Stimulated activated memory B cell treated with anti-CD40 and anti-IgM and Interleukin-4, amounts not matched to agents 10 μg/mL and 1 μg/mL and 100 μg/mL, for 72 hours (primary cell): ENCODE results near the gene FOXC2.
"Not testable (repeated sequence)": the region's sequence is repeated elsewhere in the genome, so short reads cannot be mapped to it uniquely, and the experiment has no call there.

Source experiments
- ATAC-seq: fragments of 150-1000 bp; cut with Tn5 transposase; 2 replicates; pipeline ENCODE4 v1.10.0; 2021
- H3K27ac Mint-ChIP-seq: one replicate; pipeline ENCODE4 v1.8.0; 2022; ENCODE audit warnings: mild to moderate bottlenecking, mixed read lengths
- H3K27me3 Mint-ChIP-seq: one replicate; pipeline ENCODE4 v1.8.0; 2022; ENCODE audit warnings: mixed read lengths
- H3K36me3 Mint-ChIP-seq: one replicate; pipeline ENCODE4 v1.8.0; 2022; ENCODE audit warnings: mixed read lengths
- H3K4me1 Mint-ChIP-seq: one replicate; pipeline ENCODE4 v1.8.0; 2022; ENCODE audit warnings: mixed read lengths
- H3K4me3 Mint-ChIP-seq: one replicate; pipeline ENCODE4 v1.8.0; 2022; ENCODE audit warnings: mild to moderate bottlenecking, moderate library complexity, mixed read lengths
- H3K9me3 Mint-ChIP-seq: one replicate; pipeline ENCODE4 v1.8.0; 2022; ENCODE audit warnings: mixed read lengths

Gene FOXC2

DNA sequence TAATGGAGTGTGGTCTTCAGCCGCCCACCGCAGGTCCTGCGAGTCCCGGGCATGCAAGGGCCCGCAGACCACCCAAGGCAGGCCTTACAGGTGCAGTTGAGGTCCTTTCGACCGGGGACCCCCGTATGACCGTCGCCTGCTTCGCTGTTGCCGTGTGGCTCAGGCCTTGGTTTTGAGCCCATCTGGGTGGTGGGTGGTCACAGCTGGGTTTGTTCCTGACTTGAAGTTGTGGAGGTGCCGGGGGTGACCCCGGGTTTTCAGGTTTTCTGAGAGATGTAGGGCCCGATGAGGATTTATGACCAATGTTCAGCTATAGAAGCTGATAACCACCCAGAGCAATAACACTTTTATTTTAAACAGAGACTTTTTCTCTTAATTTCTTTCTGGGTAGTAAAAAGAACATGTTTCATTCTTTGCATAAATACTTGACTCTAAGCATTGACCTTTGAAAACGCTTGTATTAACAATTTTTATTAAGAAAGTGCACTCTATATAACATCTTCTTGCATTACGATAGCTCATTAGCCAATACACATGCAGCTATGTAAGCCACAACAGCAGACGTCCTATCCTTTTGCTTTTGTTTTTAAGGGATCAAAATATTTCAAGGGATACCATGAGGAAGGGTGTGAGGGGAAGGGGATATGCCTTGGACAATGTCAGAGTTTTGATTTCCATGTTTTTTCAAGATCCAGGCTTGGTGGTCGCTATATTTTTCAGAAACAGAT, 13.6 kb downstream of the FOXC2 start:
- Mint-ChIP-seq H3K4me3 (no peak overlapping the region), H3K9me3 (no peaks in the 10 kb centered on the region), H3K4me1 (peaks cover 9% of the 10 kb centered on the region), H3K36me3 (no peaks in the 10 kb centered on the region), H3K27ac (no peak overlapping the region), H3K27me3 (peaks cover 66% of the 10 kb centered on the region)
- no peak for ATAC-seq

DNA sequence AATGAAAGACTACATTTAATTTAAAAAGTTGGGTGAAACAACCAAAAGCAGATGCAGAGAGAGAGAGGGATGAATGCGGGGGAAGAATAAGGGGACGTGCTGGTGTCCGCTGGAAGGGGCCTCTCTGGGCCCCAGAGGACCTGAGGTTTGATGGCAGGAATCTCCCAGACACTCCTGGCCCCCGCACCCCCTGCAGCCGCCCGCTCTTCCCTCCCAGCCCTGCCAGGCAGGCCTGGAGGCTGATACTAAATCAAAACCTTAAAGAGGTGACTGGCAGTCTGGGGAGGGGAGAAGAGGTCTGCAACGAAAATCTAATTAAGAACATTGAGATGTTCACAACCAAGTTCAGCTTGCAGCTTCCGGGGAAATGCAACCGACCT, 14.2 kb downstream of the FOXC2 start:
- H3K4me3 Mint-ChIP-seq, result no peak overlapping the region

DNA sequence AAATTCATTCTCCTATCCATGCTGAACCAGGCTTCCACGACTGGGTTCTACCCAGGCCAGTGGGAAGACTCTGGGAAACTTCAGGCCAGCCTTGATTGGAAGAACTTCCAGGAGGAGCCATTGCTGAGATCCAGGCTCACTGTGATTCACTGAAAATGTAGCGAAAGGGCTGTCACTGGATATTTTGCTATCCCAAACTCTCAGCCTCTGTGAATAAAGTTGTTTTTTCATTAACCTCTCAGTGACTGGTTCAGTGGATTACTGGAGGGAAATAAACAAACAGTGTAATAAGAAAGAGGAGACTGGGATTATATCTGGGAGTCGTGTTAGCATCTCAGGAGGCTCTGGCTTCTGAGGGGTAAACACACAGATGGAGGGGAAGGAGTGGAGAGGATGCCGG, 14.8 kb downstream of the FOXC2 start:
- ATAC-seq, result no peak
- Mint-ChIP-seq H3K4me1 (peaks cover under 1% of the 10 kb centered on the region), H3K36me3 (no peaks in the 10 kb centered on the region), H3K27me3 (peaks cover 58% of the 10 kb centered on the region), H3K27ac (no peak overlapping the region), H3K4me3 (no peak overlapping the region), H3K9me3 (no peaks in the 10 kb centered on the region)

More for the DNA sequence above, 14.2 kb downstream of the FOXC2 start:
- H3K27me3 Mint-ChIP-seq, result peaks cover 64% of the 10 kb centered on the region
- H3K27ac Mint-ChIP-seq, result no peak overlapping the region
- no peaks in the 10 kb centered on the region for H3K36me3 Mint-ChIP-seq
- no peak for ATAC-seq
- H3K9me3 Mint-ChIP-seq, result no peaks in the 10 kb centered on the region
- peaks cover 7% of the 10 kb centered on the region for H3K4me1 Mint-ChIP-seq

DNA sequence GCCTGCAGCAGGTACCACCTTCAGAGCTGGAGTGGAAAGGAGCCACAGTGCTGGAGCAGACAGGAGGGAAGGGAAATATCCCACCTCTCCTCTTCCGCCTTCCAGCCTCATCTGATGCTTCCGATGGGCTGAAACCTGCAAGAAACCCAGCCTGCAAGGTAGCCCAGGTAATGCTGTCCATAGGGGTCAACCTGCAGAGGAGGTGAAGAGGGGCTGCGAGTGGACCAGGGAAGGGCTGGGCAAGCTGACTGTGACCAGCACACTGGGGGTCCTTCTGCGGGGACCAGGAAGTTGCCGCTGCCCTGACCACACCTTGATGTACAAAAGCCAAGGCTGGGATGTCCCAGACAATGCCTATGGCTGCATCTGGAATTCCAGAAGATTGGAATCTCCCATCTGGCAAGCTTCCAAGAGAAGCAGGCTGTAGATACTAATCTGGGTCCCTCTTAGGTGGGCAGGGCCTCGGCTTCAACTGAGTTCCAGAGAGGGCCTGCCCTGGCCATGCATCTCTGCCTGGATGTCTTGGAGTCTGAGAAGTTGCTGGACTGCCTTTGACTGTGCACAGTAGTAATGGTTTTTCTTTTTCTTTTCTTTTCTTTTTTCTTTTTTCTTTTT, 17.5 kb downstream of the FOXC2 start:
- H3K36me3 Mint-ChIP-seq, result no peaks in the 10 kb centered on the region
- H3K4me1 Mint-ChIP-seq, result no peaks in the 10 kb centered on the region
- H3K27ac Mint-ChIP-seq, result no peak overlapping the region
- peaks cover 30% of the 10 kb centered on the region for H3K27me3 Mint-ChIP-seq
- no peak overlapping the region for H3K4me3 Mint-ChIP-seq
- H3K9me3 Mint-ChIP-seq, result no peaks in the 10 kb centered on the region
- ATAC-seq, result no peak

- no peak for ATAC-seq
- H3K27me3 Mint-ChIP-seq, result peaks cover 22% of the 10 kb centered on the region
- H3K4me3 Mint-ChIP-seq, result no peak overlapping the region
- no peak overlapping the region for H3K27ac Mint-ChIP-seq
- H3K36me3 Mint-ChIP-seq, result no peaks in the 10 kb centered on the region
- no peaks in the 10 kb centered on the region for H3K4me1 Mint-ChIP-seq
- no peaks in the 10 kb centered on the region for H3K9me3 Mint-ChIP-seq
Observed at GRCh38 chr16:86584726-86585721, 18.4 kb downstream of the FOXC2 start.

GRCh38 chr16:86585821-86586611, 19.4 kb downstream of the FOXC2 start:
- Mint-ChIP-seq H3K4me1 (no peaks in the 10 kb centered on the region), H3K27me3 (peaks cover 15% of the 10 kb centered on the region), H3K36me3 (no peaks in the 10 kb centered on the region), H3K4me3 (no peak overlapping the region), H3K9me3 (no peaks in the 10 kb centered on the region), H3K27ac (no peak overlapping the region)
- no peak for ATAC-seq

DNA sequence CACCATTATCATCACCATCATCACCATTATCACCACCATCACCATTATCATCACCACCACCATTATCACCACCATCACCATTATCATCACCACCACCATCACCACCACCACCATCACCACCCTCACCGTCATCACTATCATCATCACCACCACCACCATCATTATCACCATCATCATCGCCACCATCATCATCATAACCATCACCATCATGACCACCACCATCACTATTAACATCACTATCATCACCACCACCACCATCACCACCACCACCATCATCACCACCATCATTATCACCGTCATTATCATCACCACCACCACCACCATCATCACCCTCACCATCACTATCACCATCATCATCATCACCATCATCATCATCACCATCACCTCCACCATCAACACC, 20.9 kb downstream of the FOXC2 start:
- H3K27me3 Mint-ChIP-seq, result peaks cover 24% of the 10 kb centered on the region
- H3K9me3 Mint-ChIP-seq, result peaks cover 5% of the 10 kb centered on the region
- no peak overlapping the region for H3K27ac Mint-ChIP-seq
- H3K4me1 Mint-ChIP-seq, result no peaks in the 10 kb centered on the region
- no peaks in the 10 kb centered on the region for H3K36me3 Mint-ChIP-seq
- no peak for ATAC-seq
- H3K4me3 Mint-ChIP-seq, result no peak overlapping the region

- not testable (repeated sequence) for H3K4me3 Mint-ChIP-seq, ATAC-seq, H3K4me1 Mint-ChIP-seq, H3K9me3 Mint-ChIP-seq, H3K36me3 Mint-ChIP-seq, H3K27ac Mint-ChIP-seq
- H3K27me3 Mint-ChIP-seq, result peaks cover 25% of the 10 kb centered on the region
Observed at GRCh38 chr16:86587955-86588354, 21.3 kb downstream of the FOXC2 start.

- Mint-ChIP-seq H3K9me3 (peaks cover 5% of the 10 kb centered on the region), H3K27me3 (peaks cover 20% of the 10 kb centered on the region), H3K4me3 (no peak overlapping the region), H3K4me1 (no peaks in the 10 kb centered on the region), H3K27ac (no peak overlapping the region), H3K36me3 (no peaks in the 10 kb centered on the region)
- ATAC-seq, result no peak
Observed at GRCh38 chr16:86590501-86591144, 24.0 kb downstream of the FOXC2 start.

- no peak for ATAC-seq
- no peaks in the 10 kb centered on the region for H3K4me1 Mint-ChIP-seq
- peaks cover 5% of the 10 kb centered on the region for H3K9me3 Mint-ChIP-seq
- peaks cover 20% of the 10 kb centered on the region for H3K27me3 Mint-ChIP-seq
- no peaks in the 10 kb centered on the region for H3K36me3 Mint-ChIP-seq
- no peak overlapping the region for H3K27ac Mint-ChIP-seq
- no peak overlapping the region for H3K4me3 Mint-ChIP-seq
Observed at GRCh38 chr16:86591270-86591669, 24.6 kb downstream of the FOXC2 start.

GRCh38 chr16:86593913-86594620, 27.4 kb downstream of the FOXC2 start:
- Mint-ChIP-seq H3K9me3 (peaks cover 7% of the 10 kb centered on the region), H3K4me3 (no peak overlapping the region), H3K36me3 (no peaks in the 10 kb centered on the region), H3K4me1 (no peaks in the 10 kb centered on the region), H3K27me3 (peaks cover 34% of the 10 kb centered on the region), H3K27ac (no peak overlapping the region)
- ATAC-seq, result no peak

- peaks cover 40% of the 10 kb centered on the region for H3K27me3 Mint-ChIP-seq
- no peak for ATAC-seq
- H3K4me1 Mint-ChIP-seq, result no peaks in the 10 kb centered on the region
- H3K9me3 Mint-ChIP-seq, result peaks cover 7% of the 10 kb centered on the region
- H3K27ac Mint-ChIP-seq, result no peak overlapping the region
- H3K4me3 Mint-ChIP-seq, result no peak overlapping the region
- H3K36me3 Mint-ChIP-seq, result no peaks in the 10 kb centered on the region
Observed at GRCh38 chr16:86594721-86595120, 28.1 kb downstream of the FOXC2 start.

- peaks cover 6% of the 10 kb centered on the region for H3K9me3 Mint-ChIP-seq
- H3K4me3 Mint-ChIP-seq, result no peak overlapping the region
- ATAC-seq, result no peak
- no peaks in the 10 kb centered on the region for H3K4me1 Mint-ChIP-seq
- no peaks in the 10 kb centered on the region for H3K36me3 Mint-ChIP-seq
- H3K27ac Mint-ChIP-seq, result no peak overlapping the region
- peaks cover 51% of the 10 kb centered on the region for H3K27me3 Mint-ChIP-seq
Observed at GRCh38 chr16:86595983-86596605, 29.5 kb downstream of the FOXC2 start.
